ENCODE measurements around the gene VEGFB.

GRCh38 chr11:64286801-64287159 lies 52.4 kb downstream of the VEGFB start:
- TF ChIP-seq SUZ12 (IDR thresholded peaks at IDR 0.05; ENCODE audit: extremely low read depth, insufficient read depth, insufficient read length), result no peak
- TF ChIP-seq ZNF274 (IDR thresholded peaks at IDR 0.05; ENCODE audit: low read depth, low read length), result no peak
- no peak for TF ChIP-seq YY1 (IDR thresholded peaks at IDR 0.05; ENCODE audit: insufficient read depth, insufficient read length)

Data from NT2/D1 (cell line).